Breast epithelium (tissue), 3 donors: ENCODE results near the gene MEX3A.

Experiments used
- POLR2A ChIP-seq: fragments of 450-650 bp; IDR thresholded peaks from one replicate; pipeline ENCODE4 v1.6.1; 2016; ENCODE audit warnings: antibody characterized with exemption, mild to moderate bottlenecking, moderate library complexity
- POLR2AphosphoS5 ChIP-seq, 3 donors: sonication (generic); formaldehyde crosslinking; IDR thresholded peaks; one replicate each; pipeline ENCODE4 v1.6.1; 2017; ENCODE audit warnings: antibody characterized with exemption in 3 of 3
- TF ChIP-seq, protein P1 (sequence below), 3 donors: fragments of 450-650 bp; IDR thresholded peaks; one replicate each; pipeline ENCODE4 v1.5.1; 2016 to 2017; ENCODE audit warnings: antibody characterized with exemption in 3 of 3, mild to moderate bottlenecking in 3 of 3, moderate library complexity in 3 of 3

DNA sequence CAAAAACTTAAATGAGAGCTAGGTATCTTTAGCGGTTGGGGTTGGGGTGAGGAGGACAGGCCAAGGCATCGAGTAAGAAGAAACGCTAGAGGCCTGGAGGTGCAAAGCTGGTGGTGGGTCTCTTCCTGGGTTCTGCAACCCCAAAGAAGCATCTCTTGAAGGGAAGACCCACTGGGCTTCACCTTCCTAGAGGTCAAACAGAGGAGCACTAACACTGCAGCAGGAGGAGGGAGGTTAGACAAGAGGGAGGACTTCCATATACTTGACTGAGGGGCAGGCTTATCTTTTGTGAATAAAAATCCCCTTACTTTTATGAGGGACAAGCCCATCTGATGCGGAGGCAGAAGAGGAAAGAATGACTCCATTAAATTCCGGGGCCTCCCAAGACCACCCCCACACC, 2.5 kb downstream of the MEX3A start:
- TF ChIP-seq POLR2AphosphoS5 (IDR thresholded peaks at IDR 0.05) (no peak), POLR2A (no peak)
- TF ChIP-seq, protein P1, sequence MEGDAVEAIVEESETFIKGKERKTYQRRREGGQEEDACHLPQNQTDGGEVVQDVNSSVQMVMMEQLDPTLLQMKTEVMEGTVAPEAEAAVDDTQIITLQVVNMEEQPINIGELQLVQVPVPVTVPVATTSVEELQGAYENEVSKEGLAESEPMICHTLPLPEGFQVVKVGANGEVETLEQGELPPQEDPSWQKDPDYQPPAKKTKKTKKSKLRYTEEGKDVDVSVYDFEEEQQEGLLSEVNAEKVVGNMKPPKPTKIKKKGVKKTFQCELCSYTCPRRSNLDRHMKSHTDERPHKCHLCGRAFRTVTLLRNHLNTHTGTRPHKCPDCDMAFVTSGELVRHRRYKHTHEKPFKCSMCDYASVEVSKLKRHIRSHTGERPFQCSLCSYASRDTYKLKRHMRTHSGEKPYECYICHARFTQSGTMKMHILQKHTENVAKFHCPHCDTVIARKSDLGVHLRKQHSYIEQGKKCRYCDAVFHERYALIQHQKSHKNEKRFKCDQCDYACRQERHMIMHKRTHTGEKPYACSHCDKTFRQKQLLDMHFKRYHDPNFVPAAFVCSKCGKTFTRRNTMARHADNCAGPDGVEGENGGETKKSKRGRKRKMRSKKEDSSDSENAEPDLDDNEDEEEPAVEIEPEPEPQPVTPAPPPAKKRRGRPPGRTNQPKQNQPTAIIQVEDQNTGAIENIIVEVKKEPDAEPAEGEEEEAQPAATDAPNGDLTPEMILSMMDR (IDR thresholded peaks at IDR 0.05) = no peak
